Hepatocyte (in vitro differentiated cells): Measurements from ENCODE around the gene LRMDA.

Experiments
- EZH2 ChIP-seq: fragments of 200-600 bp; sonication (generic); IDR thresholded peaks from 2 replicates; pipeline ENCODE4 v1.6.1; 2016; ENCODE audit warnings: antibody characterized with exemption, mild to moderate bottlenecking, borderline replicate concordance
- EZH2phosphoT487 ChIP-seq: fragments of 200-600 bp; sonication (generic); IDR thresholded peaks from one replicate; pipeline ENCODE4 v1.6.1; 2018; ENCODE audit warnings: antibody characterized with exemption, mild to moderate bottlenecking, low read depth, moderate library complexity; ENCODE audit not compliant: unreplicated experiment, severe bottlenecking
- TF ChIP-seq, protein P1 (sequence below): fragments of 200-600 bp; sonication (generic); IDR thresholded peaks from 2 replicates; pipeline ENCODE4 v1.5.1; 2016; ENCODE audit warnings: antibody characterized with exemption, mild to moderate bottlenecking; ENCODE audit not compliant: poor library complexity

GRCh38 chr10:76074659-76075058, 643.2 kb downstream of the LRMDA start:
- TF ChIP-seq, protein P1, sequence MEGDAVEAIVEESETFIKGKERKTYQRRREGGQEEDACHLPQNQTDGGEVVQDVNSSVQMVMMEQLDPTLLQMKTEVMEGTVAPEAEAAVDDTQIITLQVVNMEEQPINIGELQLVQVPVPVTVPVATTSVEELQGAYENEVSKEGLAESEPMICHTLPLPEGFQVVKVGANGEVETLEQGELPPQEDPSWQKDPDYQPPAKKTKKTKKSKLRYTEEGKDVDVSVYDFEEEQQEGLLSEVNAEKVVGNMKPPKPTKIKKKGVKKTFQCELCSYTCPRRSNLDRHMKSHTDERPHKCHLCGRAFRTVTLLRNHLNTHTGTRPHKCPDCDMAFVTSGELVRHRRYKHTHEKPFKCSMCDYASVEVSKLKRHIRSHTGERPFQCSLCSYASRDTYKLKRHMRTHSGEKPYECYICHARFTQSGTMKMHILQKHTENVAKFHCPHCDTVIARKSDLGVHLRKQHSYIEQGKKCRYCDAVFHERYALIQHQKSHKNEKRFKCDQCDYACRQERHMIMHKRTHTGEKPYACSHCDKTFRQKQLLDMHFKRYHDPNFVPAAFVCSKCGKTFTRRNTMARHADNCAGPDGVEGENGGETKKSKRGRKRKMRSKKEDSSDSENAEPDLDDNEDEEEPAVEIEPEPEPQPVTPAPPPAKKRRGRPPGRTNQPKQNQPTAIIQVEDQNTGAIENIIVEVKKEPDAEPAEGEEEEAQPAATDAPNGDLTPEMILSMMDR, result no peak
- no peak for TF ChIP-seq EZH2phosphoT487
- no peak for TF ChIP-seq EZH2
